GM21825 (cell line): Measurements from ENCODE around the gene ETV4.

ENCODE experiments used
- ATAC-seq: cut with Tn5 transposase; IDR thresholded peaks from one replicate; pipeline ENCODE4 v1.9.1; 2021; ENCODE audit warnings: mild to moderate bottlenecking, moderate library complexity; ENCODE audit not compliant: unreplicated experiment

Gene ETV4

DNA sequence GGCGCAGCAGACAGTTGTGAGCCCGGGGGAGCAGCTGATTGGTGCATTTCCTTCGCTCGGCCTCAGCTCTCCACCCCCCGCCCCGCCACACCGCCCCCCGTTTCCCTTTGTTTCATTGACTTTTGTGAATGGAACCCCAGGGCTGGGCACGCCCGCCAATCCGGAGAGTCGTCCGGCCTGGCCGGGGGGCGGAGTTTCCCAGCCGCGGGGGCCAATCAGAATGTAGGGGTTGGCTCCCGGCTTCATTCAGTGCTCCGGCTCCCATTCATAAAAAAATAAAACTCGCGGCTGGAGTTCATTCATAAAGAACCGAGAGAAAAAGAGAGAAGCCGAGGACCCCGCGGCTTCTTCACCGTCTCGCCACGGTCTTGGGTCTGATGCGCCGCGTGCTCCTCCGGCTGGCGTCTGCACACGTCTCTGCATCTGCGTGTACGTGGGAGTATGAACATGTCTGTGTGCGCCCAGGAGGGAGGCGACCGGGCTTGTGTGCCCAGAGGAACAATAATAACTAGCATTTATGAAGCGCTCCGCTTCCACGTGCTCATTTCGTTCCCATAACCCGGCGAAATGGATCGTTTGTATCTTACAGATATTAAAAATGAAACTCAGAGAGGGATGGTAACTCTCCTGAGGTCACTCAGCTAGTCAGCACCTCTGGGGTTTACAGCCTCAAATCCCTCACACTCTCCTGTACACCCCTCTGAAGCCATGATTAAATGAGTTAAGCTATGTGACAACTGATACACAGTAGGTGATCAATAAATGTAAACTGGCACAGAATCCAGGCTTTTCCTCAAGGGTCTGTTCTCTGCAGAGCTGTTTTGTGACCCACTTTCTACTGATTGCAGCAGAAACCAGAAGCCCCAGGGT lies at the start of gene ETV4:
Gene ETV4, minus strand, starts transcription at position 22 of the 870 bp plus-strand sequence. CDS start 723 bp downstream, outside the sequence.
- peak; percentile 67 for ATAC-seq

DNA sequence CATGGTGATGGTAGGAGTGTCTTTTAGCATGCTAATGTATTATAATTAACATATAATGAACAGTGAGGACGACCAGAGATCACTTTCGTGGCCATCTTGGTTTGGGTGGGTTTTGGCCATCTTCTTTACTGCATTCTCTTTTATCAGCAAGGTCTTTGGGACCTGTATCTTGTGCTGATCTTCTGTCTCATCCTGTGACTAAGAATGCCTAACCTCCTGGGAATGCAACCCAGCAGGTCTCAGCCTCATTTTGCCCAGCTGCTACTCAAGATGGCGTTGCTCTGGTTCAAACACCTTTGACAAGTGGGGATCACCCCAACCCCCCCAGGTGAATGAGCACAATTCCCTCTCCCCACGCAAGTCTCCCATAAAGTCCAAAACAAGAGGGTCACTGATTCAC lies 49.3 kb upstream of the ETV4 start:
- no peak for ATAC-seq

DNA sequence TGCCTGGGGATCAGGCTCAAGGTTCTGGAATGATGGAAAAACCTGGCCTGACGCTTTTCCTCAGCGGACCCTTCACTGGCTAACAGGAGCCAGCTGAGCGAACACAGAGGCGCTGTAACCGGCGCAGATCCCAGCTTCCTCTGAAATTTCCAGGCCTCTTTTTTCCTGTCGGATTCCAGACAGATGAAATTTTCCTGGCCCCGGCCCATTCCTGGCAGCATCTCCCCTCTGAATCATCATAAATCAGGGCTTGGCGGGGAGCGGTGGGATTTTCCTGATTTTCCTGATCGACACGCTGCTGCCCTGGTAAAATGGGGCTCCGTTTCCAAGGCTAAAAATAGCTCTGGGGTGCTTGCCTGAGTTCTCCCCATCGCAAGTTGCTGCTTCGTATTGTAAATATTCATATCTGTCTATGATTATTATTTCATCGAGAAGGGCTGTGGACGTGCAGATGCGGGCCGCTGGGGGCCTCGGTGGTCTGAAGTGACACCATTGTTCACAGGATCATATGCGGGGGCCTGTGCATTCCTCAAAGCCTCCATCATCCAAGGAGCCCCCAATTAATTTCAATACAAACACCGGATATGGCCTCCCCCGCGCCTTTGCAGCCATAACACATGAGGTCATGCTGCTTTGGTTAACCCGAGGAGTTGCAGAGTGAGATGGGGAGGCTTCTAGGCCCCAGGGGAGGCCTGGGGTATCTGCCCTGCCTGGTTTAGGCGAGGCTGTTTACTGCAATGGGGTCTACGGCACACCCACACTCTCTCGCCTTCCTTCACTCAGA lies 45.8 kb upstream of the ETV4 start:
- no peak for ATAC-seq

DNA sequence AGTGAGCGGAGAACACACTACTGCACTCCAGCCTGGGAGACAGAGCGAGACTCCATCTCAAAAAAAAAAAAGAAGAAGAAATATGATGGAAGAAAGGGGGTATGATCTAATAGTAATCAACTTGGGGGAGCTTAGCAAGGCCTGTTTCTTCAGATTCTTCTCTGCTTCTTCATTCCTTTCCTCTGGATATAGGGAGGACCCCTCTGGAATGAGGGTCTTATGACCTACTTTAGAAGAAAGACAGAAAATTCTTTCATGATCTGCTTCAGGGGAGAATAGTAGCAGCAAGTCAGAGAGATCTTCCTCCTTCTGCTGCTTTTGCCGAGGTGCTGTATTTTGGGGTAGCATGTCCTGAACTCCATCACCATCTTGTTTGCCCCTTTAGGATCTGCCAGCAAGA lies 44.9 kb upstream of the ETV4 start:
- ATAC-seq, result no peak

DNA sequence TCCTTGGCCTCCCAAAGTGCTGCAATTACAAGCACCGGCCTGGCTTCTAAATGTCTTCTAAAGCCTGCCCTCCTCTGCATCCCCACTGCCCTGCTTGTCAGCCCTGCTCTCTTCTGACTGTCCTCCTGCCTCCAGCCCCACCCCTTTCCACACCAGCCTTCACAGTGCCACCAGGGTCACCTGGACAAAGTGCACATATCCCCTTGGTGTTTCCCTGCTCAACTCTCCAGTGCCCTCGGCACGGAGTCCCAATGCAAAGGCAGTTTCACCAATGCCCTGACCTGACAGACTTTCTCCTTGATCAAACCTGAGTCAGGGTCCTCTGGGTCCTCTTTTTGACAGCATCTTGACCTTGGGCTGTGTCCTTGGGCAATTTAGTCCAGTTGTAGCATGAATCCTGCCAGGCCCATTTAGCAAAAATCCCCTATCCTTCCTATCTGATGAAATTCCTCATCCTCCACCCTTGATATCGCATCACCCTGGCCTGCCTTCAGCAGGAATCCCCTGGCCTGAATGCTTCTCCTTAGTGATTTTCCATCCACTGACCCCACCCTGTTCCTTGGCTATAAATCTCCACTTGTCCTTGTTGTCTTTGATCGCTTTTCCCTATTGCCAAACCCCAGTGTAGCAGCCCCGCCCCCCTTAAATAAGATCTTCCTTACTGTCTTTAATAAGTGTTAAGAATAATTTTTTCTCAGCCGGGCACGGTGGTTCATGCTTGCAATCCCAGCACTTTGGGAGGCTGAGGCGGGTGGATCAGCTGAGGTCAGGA lies 42.7 kb upstream of the ETV4 start:
- no peak for ATAC-seq

DNA sequence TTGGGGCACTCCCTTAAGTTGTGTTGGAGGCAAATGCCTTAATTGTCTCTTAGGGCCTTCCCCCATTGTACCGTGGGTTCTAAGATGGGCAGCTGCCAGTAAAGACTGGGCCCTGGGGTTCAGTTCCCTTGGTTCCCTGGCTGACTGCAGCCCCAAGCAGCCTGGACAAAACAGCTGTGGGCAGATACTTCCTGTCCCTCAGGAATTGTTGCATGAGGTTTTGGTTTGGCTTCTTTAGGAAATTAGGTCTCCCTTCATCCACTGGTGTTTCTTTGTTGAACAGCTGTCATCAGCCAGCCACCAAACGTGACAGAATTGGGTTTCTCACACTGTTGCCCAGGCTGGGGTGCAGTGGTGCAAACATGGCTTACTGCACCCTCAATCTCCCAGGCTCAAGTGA lies 42.0 kb upstream of the ETV4 start:
- ATAC-seq, result no peak

DNA sequence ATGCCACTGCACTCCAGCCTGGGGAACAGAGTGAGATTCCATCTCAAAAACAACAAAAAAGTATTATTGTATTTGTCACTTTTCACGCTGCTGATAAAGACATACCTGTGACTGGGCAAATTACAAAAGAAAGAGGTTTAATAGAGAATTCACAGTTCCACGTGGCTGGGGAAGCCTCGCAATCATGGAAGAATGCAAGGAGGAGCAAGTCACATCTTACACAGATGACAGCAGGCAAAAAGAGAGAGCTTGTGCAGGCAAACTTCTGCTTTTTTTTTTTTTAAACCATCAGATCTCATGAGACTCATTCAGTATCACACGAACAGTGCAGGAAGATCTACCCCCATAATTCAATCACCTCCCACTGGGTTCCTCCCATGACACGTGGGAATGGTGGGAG lies 41.5 kb upstream of the ETV4 start:
- no peak for ATAC-seq

DNA sequence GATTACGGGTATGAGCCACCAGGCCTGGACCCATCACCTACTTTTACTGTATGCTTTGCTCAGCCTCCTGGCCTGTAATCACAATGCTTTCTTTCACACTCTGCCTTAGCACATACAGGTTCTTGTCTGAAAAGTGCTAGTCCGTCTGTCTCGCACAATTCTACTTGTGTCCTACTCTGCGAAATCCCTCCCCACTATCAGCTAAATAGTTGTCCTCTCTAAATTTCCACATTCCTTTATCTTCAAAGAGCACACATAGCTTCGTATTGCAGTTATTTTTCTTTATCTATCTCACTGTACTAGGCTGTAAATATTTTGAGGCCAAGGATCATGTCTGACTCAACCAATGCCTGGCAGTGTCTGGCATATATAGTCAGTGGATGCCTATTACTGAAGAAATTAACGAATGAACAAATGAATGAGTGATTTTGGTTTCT lies 38.5 kb upstream of the ETV4 start:
- ATAC-seq, result no peak

DNA sequence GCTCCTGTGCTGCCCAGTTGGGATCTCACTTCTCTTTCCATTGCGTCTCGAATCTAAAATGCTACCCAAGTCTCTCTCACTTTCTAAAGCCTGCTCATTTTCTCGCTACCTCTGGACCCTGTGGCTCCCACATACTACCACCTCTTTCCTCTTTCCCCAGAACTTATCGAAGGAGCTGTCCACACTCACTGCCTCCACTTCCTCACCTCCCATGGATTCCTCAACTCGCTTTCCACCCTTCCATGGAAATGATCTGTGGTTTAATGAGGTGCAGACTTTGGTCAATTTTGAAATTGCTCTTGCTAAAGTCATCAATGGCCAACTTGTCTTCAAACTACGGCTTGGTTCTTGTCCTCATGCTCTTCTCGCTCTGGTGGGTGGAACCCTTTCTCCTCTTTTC lies 37.2 kb upstream of the ETV4 start:
- no peak for ATAC-seq

DNA sequence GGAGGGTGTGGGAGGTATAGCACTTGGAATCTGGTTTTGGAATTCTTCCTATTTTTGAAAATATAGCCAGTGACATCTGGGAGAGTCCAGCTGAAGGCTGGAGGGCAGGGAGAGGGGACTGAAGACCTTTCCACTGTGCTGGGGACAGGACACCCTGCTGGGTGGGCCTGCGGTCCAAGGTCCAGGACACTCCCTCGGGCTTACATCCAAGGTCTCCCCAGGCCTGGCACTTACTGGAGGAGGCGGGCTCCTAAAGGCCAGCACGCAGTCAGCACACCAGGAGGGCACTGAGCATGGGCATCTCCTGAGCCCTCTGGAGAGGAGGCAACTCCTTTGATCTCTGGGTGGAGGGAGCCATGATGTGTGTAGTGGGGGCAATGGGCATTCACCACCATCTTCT lies 35.5 kb upstream of the ETV4 start:
- ATAC-seq, result no peak

DNA sequence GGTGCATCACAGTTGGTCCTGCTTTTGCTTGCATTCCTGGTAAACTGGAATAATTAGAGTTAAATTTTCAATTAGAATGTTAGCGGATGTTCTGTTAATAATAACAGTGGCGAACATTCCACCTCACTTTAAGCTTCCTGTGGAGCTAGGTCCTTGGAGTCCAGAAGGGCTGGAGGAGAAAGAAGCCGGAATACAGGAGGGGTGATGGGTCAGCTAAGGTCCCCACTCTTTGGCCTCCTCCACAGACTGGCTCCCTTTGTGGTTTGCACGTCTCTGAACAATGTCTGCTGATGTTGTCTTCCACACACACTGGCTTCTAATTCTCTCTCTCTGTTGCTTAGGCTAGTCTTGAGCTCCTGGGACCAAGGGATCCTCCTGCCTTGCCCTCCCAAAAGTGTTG lies 35.0 kb upstream of the ETV4 start:
- ATAC-seq, result no peak

DNA sequence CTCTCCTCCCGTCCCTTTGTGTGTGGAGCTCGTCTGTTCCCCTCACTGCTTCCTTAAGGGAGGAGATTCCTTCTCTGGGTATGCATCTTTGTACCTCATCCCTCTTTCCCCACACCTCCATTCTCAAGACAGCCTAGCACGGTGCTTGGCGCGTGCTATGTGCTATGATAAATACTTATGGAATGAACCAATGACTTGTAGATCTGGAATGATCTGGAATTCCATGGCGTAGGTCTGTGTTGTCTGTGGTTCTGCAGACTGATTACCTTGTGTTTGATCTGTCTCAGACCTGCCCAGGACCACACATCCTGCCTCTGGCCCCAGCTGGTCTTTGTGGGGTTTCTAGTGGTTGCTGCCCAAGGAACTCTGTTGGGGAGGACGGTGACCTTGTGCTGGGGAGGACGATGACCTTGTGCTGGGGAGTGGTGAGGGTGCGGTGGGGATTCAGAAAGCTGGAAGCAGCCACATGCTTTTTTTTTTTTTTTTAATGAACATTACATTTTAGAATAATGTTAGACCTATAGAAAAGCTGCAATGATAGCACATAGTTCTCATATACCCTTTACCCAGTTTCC lies 33.5 kb upstream of the ETV4 start:
- ATAC-seq, result no peak

DNA sequence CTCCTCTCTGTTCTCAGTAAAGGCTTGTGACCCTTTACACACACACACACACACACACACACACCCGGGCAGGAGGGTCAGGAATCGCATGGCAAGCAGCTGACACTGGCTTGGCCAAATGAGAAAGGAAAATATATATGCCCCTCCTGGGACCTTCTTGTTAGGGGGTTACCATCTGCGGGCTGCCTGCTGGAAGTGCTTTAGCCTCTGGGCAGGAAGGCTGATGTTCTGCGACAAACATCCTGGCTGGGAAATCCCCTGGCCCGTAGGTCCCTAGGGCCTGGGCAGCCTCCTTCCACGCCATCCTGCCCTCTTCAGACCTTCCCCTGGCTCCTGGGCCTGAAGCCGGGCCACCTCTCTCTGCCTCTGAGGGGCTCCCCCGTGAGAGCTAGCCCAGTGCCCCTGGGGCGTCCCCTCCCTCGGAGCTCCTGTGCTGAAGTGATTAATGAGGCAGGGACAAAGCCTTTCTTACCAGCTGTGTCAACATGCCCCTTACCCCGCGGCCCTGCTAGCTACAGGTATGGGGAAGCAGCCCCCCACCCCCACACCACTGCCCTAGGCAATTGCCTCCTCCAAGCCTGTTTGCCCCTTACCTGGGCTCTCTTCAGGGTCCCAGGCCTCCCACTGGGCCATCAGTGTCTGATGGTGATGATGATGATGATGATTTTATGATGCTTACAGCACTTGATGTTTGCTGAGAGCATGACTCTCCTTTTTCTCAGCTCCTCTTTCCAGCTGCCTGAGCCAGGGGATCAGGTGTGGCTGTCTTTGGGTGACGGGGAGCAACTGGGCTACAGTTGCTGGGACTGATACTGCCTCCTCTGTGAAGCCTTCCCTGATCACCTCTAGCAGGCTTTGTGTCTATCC lies 32.8 kb upstream of the ETV4 start:
- peak; percentile 77 for ATAC-seq

DNA sequence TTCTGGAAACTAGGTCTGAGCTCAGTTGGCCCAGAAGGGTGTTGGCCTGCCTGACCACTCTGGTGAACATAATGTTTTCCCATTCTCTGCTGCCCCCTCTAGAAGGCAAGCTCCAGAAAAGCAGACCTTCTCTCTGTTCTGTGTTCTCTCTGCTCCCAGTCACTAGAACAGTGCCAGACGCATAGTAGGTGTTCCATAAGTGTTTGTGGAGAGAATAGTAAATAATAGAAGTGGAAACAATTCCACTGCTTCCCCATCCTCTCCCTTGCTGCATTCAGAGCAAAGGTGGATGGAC lies 32.2 kb upstream of the ETV4 start:
- ATAC-seq, result no peak

DNA sequence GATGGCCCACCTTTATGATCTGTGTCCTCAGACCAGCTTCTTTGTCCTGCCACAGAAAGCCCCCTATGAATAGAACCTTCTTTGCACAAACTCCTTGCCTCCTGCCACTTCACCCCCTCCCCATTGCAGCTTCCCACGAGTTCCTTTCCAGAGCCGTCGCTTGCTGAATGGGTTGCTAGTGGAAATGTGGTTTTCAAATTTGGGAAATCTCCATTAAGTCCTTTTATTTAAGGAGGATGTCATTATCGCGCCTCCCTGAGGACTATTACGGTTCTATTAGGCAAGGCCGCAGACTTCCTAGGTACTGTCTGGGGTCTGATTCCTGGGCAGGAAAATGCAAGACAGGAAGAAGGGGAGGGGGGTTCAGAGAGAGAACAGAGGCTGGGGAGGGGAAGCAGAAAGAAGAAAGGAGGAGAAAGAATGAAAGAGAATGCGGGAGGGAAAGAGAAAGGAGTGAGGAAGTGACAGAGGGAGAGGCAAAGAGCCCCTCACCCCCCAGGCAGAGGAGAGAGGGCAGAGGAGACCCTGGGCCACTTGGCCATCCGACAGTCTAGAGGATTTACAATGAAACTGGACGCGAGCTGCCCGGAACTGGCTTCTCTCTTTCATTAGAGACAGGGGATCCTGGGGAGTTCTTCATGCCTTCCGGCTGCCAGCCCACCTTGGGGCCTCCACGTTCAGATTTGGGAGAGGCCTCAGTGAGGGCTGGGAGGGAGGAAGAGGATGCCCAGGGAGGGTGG lies 31.7 kb upstream of the ETV4 start:
- ATAC-seq, result no peak

DNA sequence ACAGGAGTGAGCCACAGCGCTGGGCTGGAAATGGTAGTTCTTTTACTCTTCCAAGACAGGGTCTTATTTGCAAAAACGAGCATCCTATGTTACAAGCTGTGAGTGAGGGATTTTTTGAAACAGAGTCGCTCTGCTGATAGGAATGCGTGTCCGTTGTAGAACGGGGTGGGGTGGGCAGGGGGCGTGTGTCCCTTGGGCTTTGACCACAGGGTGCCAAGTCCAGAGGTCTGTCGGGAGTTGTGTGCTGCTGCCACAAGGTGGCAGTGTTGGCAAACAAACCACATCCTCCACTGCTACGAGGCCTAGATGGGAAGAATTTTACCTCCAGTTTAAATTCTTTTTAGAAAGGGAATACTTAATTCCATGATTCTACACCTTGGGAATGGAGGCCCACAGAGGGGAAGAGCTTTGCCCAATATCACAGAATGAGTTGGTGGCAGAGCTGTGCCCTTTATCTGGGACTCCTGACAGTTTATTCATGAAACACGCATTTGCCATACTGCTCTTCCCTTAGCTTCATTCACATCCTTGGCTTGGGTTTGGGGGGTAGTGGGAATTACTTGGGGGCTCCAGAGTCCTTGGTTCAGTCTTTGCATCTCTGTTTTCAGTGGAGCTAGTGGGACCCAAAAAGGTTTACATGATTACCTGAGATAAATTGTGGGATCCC lies 30.6 kb upstream of the ETV4 start:
- ATAC-seq, result no peak

DNA sequence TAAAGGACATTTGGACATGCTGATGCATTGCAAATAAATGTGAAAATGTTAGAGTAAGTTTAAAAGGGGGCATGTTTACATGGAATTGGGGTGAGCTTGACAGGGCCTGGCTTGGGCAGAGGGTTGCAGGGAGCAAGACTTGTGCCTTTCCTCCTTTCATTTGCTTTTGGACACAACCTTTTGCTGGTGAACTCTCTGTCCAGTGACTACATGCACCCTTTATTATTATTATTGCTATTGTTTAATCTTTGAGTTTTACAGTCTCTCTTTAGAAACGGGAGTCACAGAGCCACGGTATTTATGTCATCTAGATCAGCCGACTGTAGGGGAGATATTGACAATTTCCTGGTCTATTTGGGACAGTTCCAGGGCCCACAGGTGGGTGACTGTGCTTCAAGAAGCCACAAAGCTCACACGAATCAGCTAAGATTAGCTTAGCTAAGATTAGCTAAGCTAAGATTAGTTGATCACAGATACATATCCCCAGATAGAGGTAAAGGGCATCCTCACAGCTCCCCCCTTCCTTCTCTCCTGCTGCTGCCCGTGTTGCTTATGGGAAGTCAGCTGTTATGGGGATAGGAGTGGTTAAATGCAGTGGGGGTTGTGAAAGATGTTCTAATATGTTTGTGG lies 28.9 kb upstream of the ETV4 start:
- ATAC-seq, result no peak

DNA sequence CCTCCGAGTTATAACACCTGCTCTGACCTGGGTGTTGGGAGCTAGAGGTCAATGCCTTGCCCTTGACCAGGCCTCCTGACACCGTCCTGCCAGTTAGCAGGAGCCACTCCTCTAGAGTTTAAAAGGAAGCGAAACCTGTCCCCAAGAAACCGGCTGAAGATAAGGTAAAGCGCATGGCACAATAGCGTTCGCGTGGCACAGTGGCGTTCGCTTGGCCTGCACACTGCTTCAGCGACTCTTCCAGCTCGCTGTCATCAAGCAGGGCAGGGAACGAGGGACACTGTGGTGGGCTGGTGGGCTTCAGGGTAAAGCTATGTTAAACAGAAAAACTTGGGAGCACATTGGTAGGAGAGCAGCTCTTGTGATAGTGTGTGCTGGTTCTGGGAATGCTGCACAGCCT lies 28.2 kb upstream of the ETV4 start:
- no peak for ATAC-seq
